ENCODE measurements around the gene SLC44A3. TPM values are rescaled to one million over a fixed set of nuclear protein-coding genes. Genes with fewer than 3 reads are reported as not detected.
"Not testable (repeated sequence)": the region's sequence is repeated elsewhere in the genome, so short reads cannot be mapped to it uniquely, and the experiment has no call there.

The SLC44A3 gene
- total RNA-seq, 2 donors from 2014 or later, result 72.1 to 95.5 TPM

GRCh38 chr1:94823116-94823515, 3.0 kb downstream of the SLC44A3 start:
- no peak for DNase-seq
- peak; percentile 43 for ATAC-seq

GRCh38 chr1:94825936-94826335, 5.8 kb downstream of the SLC44A3 start:
- intact Hi-C loops (cut with DNase I, micrococcal nuclease), result no loop called here
- no peak for DNase-seq
- no peak for ATAC-seq

More at GRCh38 chr1:94823116-94823515, 3.0 kb downstream of the SLC44A3 start:
- intact Hi-C loops (cut with DNase I, micrococcal nuclease), result no loop called here

GRCh38 chr1:94827434-94827833, 7.3 kb downstream of the SLC44A3 start:
- intact Hi-C loops (cut with DNase I, micrococcal nuclease), result no loop called here
- ATAC-seq (no peak), DNase-seq (no peak)

GRCh38 chr1:94828251-94828650, 8.1 kb downstream of the SLC44A3 start:
- ATAC-seq, result no peak
- intact Hi-C loops (cut with DNase I, micrococcal nuclease), result no loop called here
- no peak for DNase-seq

GRCh38 chr1:94831641-94832040, 11.5 kb downstream of the SLC44A3 start:
- intact Hi-C loops (cut with DNase I, micrococcal nuclease), result no loop called here
- ATAC-seq (no peak), DNase-seq (no peak)

GRCh38 chr1:94832446-94832845, 12.3 kb downstream of the SLC44A3 start:
- intact Hi-C loops (cut with DNase I, micrococcal nuclease), result no loop called here
- no peak for ATAC-seq
- no peak for DNase-seq

- ATAC-seq, result no peak
- no peak for DNase-seq
- intact Hi-C loops (cut with DNase I, micrococcal nuclease), result no loop called here
Observed at GRCh38 chr1:94832931-94833585, 12.9 kb downstream of the SLC44A3 start.

- DNase-seq (no peak), ATAC-seq (no peak)
- intact Hi-C loops (cut with DNase I, micrococcal nuclease), result no loop called here
Observed at GRCh38 chr1:94836891-94837290, 16.7 kb downstream of the SLC44A3 start.

GRCh38 chr1:94840381-94840780, 20.2 kb downstream of the SLC44A3 start:
- intact Hi-C loops (cut with DNase I, micrococcal nuclease); DNase-seq; ATAC-seq: not testable (repeated sequence)

- ATAC-seq (no peak), DNase-seq (no peak)
- intact Hi-C loops (cut with DNase I, micrococcal nuclease), result no loop called here
Observed at GRCh38 chr1:94840808-94841207, 20.7 kb downstream of the SLC44A3 start.

- peak; percentile 72 for ATAC-seq
- no peak for DNase-seq
- intact Hi-C loops (cut with DNase I, micrococcal nuclease), result no loop called here
Observed at GRCh38 chr1:94843430-94843829, 23.3 kb downstream of the SLC44A3 start.

- ATAC-seq (no peak), DNase-seq (no peak)
- intact Hi-C loops (cut with DNase I, micrococcal nuclease), result no loop called here
Observed at GRCh38 chr1:94843846-94844245, 23.7 kb downstream of the SLC44A3 start.

GRCh38 chr1:94846308-94846707, 26.2 kb downstream of the SLC44A3 start:
- intact Hi-C loops (cut with DNase I, micrococcal nuclease), result no loop called here
- DNase-seq (no peak), ATAC-seq (no peak)

GRCh38 chr1:94851571-94851970, 31.4 kb downstream of the SLC44A3 start:
- DNase-seq (no peak), ATAC-seq (no peak)
- intact Hi-C loops (cut with DNase I, micrococcal nuclease), result loop anchor here (5.0 kb wide), 2 partner anchors 76 to 191 kb away; partner anchors contain the start of gene CNN3 (in 1 of the 2)

GRCh38 chr1:94852788-94853187, 32.6 kb downstream of the SLC44A3 start:
- no peak for DNase-seq
- ATAC-seq, result no peak
- intact Hi-C loops (cut with DNase I, micrococcal nuclease), result loop anchor here (5.0 kb wide), 2 partner anchors 75 to 190 kb away; partner anchors contain the start of gene CNN3 (in 1 of the 2)

- ATAC-seq (peak; percentile 91), DNase-seq (peak; percentile 88 to 89)
- intact Hi-C loops (cut with DNase I, micrococcal nuclease), result loop anchor here (2.0 to 5.0 kb wide), 3 partner anchors 73 to 188 kb away; partner anchors contain the start of gene CNN3 (in 1 of the 2)
Observed at GRCh38 chr1:94854458-94855306, 34.5 kb downstream of the SLC44A3 start.

- peak; percentile 44 for ATAC-seq
- intact Hi-C loops (cut with DNase I, micrococcal nuclease), result loop anchor here in 1 of 2 donors (2.0 kb wide), 1 partner anchor 187 kb away; no protein-coding TSS in a partner anchor
Observed at GRCh38 chr1:94855307-94855700, 35.1 kb downstream of the SLC44A3 start.

GRCh38 chr1:94856004-94856403, 35.8 kb downstream of the SLC44A3 start:
- DNase-seq (no peak), ATAC-seq (peak; percentile 70)
- intact Hi-C loops (cut with DNase I, micrococcal nuclease), result no loop called here

More at GRCh38 chr1:94855307-94855700, 35.1 kb downstream of the SLC44A3 start:
- DNase-seq, result peak in 1 of 2 donors; percentile 9

- DNase-seq, result no peak
- ATAC-seq, result no peak
- intact Hi-C loops (cut with DNase I, micrococcal nuclease), result no loop called here
Observed at GRCh38 chr1:94856868-94857267, 36.7 kb downstream of the SLC44A3 start.

GRCh38 chr1:94858276-94858675, 38.1 kb downstream of the SLC44A3 start:
- intact Hi-C loops (cut with DNase I, micrococcal nuclease), result no loop called here
- DNase-seq, result no peak
- ATAC-seq, result no peak

Measured in left colon (tissue), 2 donors.